SU-DHL-6 (cell line): ENCODE results near the gene PIGW.
"Not testable (repeated sequence)": the region's sequence is repeated elsewhere in the genome, so short reads cannot be mapped to it uniquely, and the experiment has no call there.

Experiments
- H2AFZ ChIP-seq: fragments of 200-600 bp; sonication (generic); 2 replicates; pipeline ENCODE4 v1.6.1; 2014; ENCODE audit warnings: low read depth, mild to moderate bottlenecking, moderate library complexity, mixed read lengths, antibody characterized with exemption, low read length; ENCODE audit not compliant: severe bottlenecking
- H3F3A ChIP-seq: fragments of 200-600 bp; shearing (Covaris generic); 2 replicates; pipeline ENCODE4 v1.6.0; 2016; ENCODE audit warnings: antibody characterized with exemption, mild to moderate bottlenecking; ENCODE audit not compliant: insufficient read depth
- H3K27ac ChIP-seq: fragments of 200-600 bp; sonication (generic); 2 replicates; pipeline ENCODE4 v1.5.1; 2016; ENCODE audit warnings: low read depth, mild to moderate bottlenecking, low read length, moderate library complexity, mixed read lengths
- H3K27me3 ChIP-seq: fragments of 200-600 bp; sonication (generic), shearing (Covaris generic); 2 replicates; pipeline ENCODE4 v1.6.0; 2014; ENCODE audit warnings: mild to moderate bottlenecking, low read length
- H3K36me3 ChIP-seq: fragments of 200-600 bp; sonication (generic); 2 replicates; pipeline ENCODE4 v1.6.1; 2014; ENCODE audit warnings: mild to moderate bottlenecking, low read length, mixed read lengths
- H3K4me2 ChIP-seq: fragments of 300-600, 200-600 bp; shearing (Covaris generic), sonication (generic); 2 replicates; pipeline ENCODE4 v1.6.0; 2014; ENCODE audit warnings: low read length, low read depth, mild to moderate bottlenecking; ENCODE audit not compliant: poor library complexity, severe bottlenecking
- H3K4me3 ChIP-seq: fragments of 200-600 bp; sonication (generic); 2 replicates; pipeline ENCODE4 v1.5.1; 2014; ENCODE audit warnings: antibody characterized with exemption, low read length, mild to moderate bottlenecking, mixed read lengths; ENCODE audit not compliant: insufficient read depth, poor library complexity, severe bottlenecking
- H3K79me2 ChIP-seq: fragments of 200-600 bp; sonication (generic); 2 replicates; pipeline ENCODE4 v1.6.1; 2014; ENCODE audit warnings: mild to moderate bottlenecking, low read length, moderate library complexity; ENCODE audit not compliant: insufficient read depth
- H3K9ac ChIP-seq: fragments of 200-600 bp; sonication (generic); 2 replicates; pipeline ENCODE4 v1.7.0; 2014; ENCODE audit warnings: mild to moderate bottlenecking, low read length
- H3K9me2 ChIP-seq: fragments of 200-600 bp; sonication (generic); replicated peaks from 2 replicates; pipeline ENCODE4 v1.6.1; 2014; ENCODE audit warnings: low read length; ENCODE audit not compliant: insufficient read depth
- H3K9me3 ChIP-seq: fragments of 200-600 bp; sonication (generic); 2 replicates; pipeline ENCODE4 v1.6.1; 2014; ENCODE audit warnings: low read length, mixed read lengths; ENCODE audit not compliant: insufficient read depth
- H4K20me1 ChIP-seq: fragments of 200-600 bp; sonication (generic); 2 replicates; pipeline ENCODE4 v1.6.1; 2014; ENCODE audit warnings: low read depth, mild to moderate bottlenecking, antibody characterized with exemption, low read length, moderate library complexity, mixed read lengths
- EZH2phosphoT487 ChIP-seq: fragments of 200-600 bp; sonication (generic), shearing (Covaris generic); conservative IDR thresholded peaks from 2 replicates; pipeline ENCODE4 v1.6.1; 2018; ENCODE audit warnings: mild to moderate bottlenecking, antibody characterized with exemption, low read length, moderate library complexity, mixed read lengths
- TF ChIP-seq, protein P1 (sequence below): fragments of 200-600 bp; sonication (generic); IDR thresholded peaks from one replicate; pipeline ENCODE4 v1.5.1; 2017; ENCODE audit warnings: antibody characterized with exemption, mild to moderate bottlenecking, low read length, moderate library complexity; ENCODE audit not compliant: insufficient read depth, poor library complexity, severe bottlenecking

The PIGW gene

DNA sequence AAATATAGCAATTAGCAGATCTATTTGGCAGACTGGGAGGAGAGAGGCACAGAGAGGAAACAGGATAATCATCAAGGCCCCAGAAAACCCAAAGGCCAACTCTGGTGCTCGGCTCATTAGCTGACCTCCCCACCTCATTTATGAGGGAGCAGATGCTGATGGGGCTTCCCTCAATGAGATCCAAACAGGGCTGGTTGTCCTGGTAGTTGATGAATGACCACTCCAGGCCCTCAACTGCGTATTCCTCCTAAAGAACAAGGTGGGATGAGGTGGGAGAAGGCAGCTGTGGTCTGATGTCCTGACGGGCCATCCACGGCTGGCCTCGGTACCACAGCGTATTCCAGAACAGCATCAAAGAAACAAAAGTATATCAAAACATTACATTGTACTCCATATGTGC lies 27.5 kb upstream of the PIGW start:
- H3K9me2 ChIP-seq: no peaks in the 10 kb centered on the region
- no peaks in the 10 kb centered on the region for H3K36me3 ChIP-seq
- TF ChIP-seq EZH2phosphoT487: no peak
- TF ChIP-seq, protein P1, sequence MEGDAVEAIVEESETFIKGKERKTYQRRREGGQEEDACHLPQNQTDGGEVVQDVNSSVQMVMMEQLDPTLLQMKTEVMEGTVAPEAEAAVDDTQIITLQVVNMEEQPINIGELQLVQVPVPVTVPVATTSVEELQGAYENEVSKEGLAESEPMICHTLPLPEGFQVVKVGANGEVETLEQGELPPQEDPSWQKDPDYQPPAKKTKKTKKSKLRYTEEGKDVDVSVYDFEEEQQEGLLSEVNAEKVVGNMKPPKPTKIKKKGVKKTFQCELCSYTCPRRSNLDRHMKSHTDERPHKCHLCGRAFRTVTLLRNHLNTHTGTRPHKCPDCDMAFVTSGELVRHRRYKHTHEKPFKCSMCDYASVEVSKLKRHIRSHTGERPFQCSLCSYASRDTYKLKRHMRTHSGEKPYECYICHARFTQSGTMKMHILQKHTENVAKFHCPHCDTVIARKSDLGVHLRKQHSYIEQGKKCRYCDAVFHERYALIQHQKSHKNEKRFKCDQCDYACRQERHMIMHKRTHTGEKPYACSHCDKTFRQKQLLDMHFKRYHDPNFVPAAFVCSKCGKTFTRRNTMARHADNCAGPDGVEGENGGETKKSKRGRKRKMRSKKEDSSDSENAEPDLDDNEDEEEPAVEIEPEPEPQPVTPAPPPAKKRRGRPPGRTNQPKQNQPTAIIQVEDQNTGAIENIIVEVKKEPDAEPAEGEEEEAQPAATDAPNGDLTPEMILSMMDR: no peak
- H3K79me2 ChIP-seq: no peaks in the 10 kb centered on the region
- no peaks in the 10 kb centered on the region for H3K9me3 ChIP-seq
- no peaks in the 10 kb centered on the region for H4K20me1 ChIP-seq
- no peak overlapping the region for H3K27ac ChIP-seq
- H3K4me3 ChIP-seq: no peak overlapping the region
- no peaks in the 10 kb centered on the region for H3F3A ChIP-seq
- no peak overlapping the region for H2AFZ ChIP-seq
- no peak overlapping the region for H3K9ac ChIP-seq
- no peak overlapping the region for H3K4me2 ChIP-seq
- no peaks in the 10 kb centered on the region for H3K27me3 ChIP-seq

DNA sequence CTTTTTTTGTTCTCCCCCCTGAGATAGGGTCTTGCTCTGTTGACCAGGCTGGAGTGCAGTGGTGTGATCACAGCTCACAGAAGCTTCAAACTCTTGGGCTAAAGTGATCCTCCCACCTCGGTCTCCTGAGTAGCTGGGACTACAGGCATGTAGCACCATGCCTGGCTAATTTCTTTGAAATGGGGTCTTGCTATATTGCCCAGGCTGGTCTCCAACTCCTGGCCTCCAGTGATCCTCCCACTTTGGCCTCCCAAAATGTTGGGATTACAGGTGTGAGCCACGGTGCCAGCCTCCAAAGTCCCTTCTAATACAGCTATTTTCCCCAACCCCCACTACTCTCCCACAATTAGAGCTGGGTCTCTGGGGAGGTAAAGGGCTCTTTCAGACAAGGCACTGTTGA lies 26.3 kb upstream of the PIGW start:
- H3F3A ChIP-seq, H3K27ac ChIP-seq, H2AFZ ChIP-seq, H3K4me2 ChIP-seq, H3K9ac ChIP-seq, H4K20me1 ChIP-seq, H3K9me3 ChIP-seq, H3K79me2 ChIP-seq, H3K9me2 ChIP-seq, H3K27me3 ChIP-seq, H3K36me3 ChIP-seq, H3K4me3 ChIP-seq: not testable (repeated sequence)

DNA sequence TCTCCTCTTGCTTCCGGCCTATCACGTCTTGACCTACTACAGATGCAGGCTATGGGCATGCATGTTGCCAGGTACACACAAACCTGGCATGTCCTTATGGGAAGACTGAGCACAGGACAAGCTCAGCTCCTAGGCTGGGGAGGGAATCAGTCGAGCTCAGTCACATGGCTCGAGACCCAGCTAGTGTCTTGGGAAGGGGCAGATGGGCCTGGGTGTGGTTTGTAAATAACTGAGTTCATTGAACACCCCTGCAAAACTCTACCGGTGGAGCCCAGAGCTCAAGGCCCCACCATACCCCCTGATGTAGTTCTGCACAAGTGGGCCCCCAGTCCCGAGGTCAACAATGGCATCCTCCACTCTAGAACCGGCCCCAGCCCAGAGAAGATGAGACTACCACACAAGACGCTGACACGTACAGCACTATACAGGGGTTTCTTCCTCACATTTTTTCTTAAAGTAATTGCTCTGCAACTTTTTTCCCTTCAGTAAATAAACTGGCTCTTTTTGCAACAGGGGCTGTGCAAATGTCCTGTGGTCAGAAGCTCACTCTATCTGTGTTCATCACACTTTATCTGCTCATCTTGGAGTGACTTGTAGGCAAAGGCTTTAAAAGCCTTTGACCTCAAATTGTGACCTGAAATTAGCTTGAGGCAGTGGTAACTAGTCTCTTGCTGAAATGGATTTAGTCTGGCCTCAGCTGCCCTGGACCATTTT lies 25.4 kb upstream of the PIGW start:
- H3F3A ChIP-seq: no peaks in the 10 kb centered on the region
- H3K9ac ChIP-seq: no peak overlapping the region
- no peak overlapping the region for H2AFZ ChIP-seq
- H3K4me3 ChIP-seq: no peak overlapping the region
- no peak overlapping the region for H3K27ac ChIP-seq
- H3K9me3 ChIP-seq: no peaks in the 10 kb centered on the region
- no peaks in the 10 kb centered on the region for H3K27me3 ChIP-seq
- no peak overlapping the region for H3K4me2 ChIP-seq
- no peaks in the 10 kb centered on the region for H3K9me2 ChIP-seq
- TF ChIP-seq EZH2phosphoT487: no peak
- H3K36me3 ChIP-seq: no peaks in the 10 kb centered on the region
- H3K79me2 ChIP-seq: no peaks in the 10 kb centered on the region
- H4K20me1 ChIP-seq: no peaks in the 10 kb centered on the region

DNA sequence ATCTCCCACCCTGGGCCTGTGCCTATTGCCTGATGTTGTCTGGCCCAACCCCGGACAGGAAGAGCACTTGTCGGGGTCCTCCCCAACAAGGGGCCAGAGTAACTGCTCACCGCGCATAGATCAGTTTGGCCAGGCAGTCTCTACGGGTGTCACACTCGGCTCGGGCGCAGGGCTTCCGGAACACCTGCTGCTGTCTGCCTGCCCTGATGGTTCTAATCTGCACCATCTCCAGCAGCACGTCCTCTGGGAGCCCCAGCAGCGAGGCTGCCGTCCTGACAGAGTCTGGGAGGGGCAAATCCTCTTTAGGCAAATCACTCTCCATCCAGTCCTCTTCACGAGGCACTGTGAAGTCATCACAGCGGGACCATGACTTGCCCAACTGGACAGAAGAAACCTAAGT lies 24.2 kb upstream of the PIGW start:
- no peaks in the 10 kb centered on the region for H3K9me2 ChIP-seq
- no peak overlapping the region for H3K27ac ChIP-seq
- H3K27me3 ChIP-seq: no peaks in the 10 kb centered on the region
- H3K4me3 ChIP-seq: no peak overlapping the region
- H3K36me3 ChIP-seq: no peaks in the 10 kb centered on the region
- H2AFZ ChIP-seq: no peak overlapping the region
- H3K9ac ChIP-seq: no peak overlapping the region
- no peaks in the 10 kb centered on the region for H4K20me1 ChIP-seq
- no peak overlapping the region for H3K4me2 ChIP-seq
- no peaks in the 10 kb centered on the region for H3K9me3 ChIP-seq
- no peaks in the 10 kb centered on the region for H3F3A ChIP-seq
- TF ChIP-seq EZH2phosphoT487: no peak
- TF ChIP-seq, protein P1: no peak
- H3K79me2 ChIP-seq: no peaks in the 10 kb centered on the region
